ENCODE results near the gene TMCO4. TPM values are rescaled to one million over a fixed set of nuclear protein-coding genes. Genes with fewer than 3 reads are reported as not detected.
"Not testable (repeated sequence)": the region's sequence is repeated elsewhere in the genome, so short reads cannot be mapped to it uniquely, and the experiment has no call there.

TMCO4 gene
- total and polyA plus RNA-seq, 2 of the 8 experiments (the other 6 are each of a cell fraction or from before 2014, with no cell fraction given): 3.0 to 3.1 TPM

- FAIRE-seq; H3K27me3 ChIP-seq (replicated peaks in 1 of 4; ENCODE audit: control insufficient read depth in 3 of 4, extremely low read depth in 1 of 4, insufficient read depth in 3 of 4, low read length in 3 of 4); H4K5ac ChIP-seq (ENCODE audit: insufficient read length, low read depth, low read length); H2BK120ac ChIP-seq (replicated peaks; ENCODE audit: low read depth, low read length); H3K4me1 ChIP-seq (replicated peaks in 1 of 4; ENCODE audit: control insufficient read depth in 3 of 4, insufficient read depth in 4 of 4, low read length in 3 of 4); H3K9ac ChIP-seq (replicated peaks in 1 of 4; ENCODE audit: extremely low read depth in 1 of 4, low read depth in 3 of 4, low read length in 3 of 4); POLR2A ChIA-PET (ENCODE audit: partially characterized antibody); H3K14ac ChIP-seq (ENCODE audit: insufficient read length); H3K56ac ChIP-seq (replicated peaks; ENCODE audit: insufficient read length, low read depth, low read length); H3K4ac ChIP-seq (replicated peaks; ENCODE audit: insufficient read length, low read depth, low read length); H3K23ac ChIP-seq (ENCODE audit: insufficient read length); H3K79me2 ChIP-seq (ENCODE audit: control insufficient read depth in 1 of 2, insufficient read depth in 2 of 2, low read length in 2 of 2); H4K91ac ChIP-seq (replicated peaks; ENCODE audit: insufficient read length, low read length); H3K4me2 ChIP-seq (ENCODE audit: insufficient read depth in 1 of 2, low read depth in 2 of 2, low read length in 2 of 2); H3K23me2 ChIP-seq (ENCODE audit: low read depth, low read length); H3K79me1 ChIP-seq (ENCODE audit: low read depth, low read length); H4K20me1 ChIP-seq (replicated peaks in 1 of 2; ENCODE audit: control insufficient read depth in 1 of 2, insufficient read depth in 2 of 2, low read length in 2 of 2); H3K4me3 ChIP-seq (ENCODE audit: extremely low read depth in 1 of 4, insufficient read depth in 2 of 4, low read depth in 3 of 4, low read length in 4 of 4); H2BK5ac ChIP-seq (ENCODE audit: low read depth, low read length); H3K9me3 ChIP-seq (ENCODE audit: insufficient read depth in 2 of 2, low read depth in 1 of 2, low read length in 1 of 2); DNase-seq (ENCODE audit: low read depth in 1 of 2, low spot score in 2 of 2); H2BK15ac ChIP-seq (ENCODE audit: low read length); H3K18ac ChIP-seq (ENCODE audit: extremely low read depth, low read length); H2AFZ ChIP-seq (ENCODE audit: low read length); H4K8ac ChIP-seq (ENCODE audit: extremely low read depth, insufficient read depth, low read length); H3K27ac ChIP-seq (ENCODE audit: low read depth, low read length); H3K36me3 ChIP-seq (ENCODE audit: control insufficient read depth in 2 of 4, insufficient read depth in 4 of 4, low read length in 3 of 4); H2BK12ac ChIP-seq (ENCODE audit: low read depth, low read length); H2AK5ac ChIP-seq (ENCODE audit: low read depth, low read length); H2BK20ac ChIP-seq (ENCODE audit: low read length): not testable (repeated sequence)
- WGBS, 2 experiments (ENCODE audit: extremely low coverage in 1 of 2, insufficient coverage in 1 of 2, insufficient read length in 1 of 2, insufficient replicate concordance in 2 of 2, low coverage in 1 of 2, low lambda C conversion rate in 2 of 2, missing lambda C conversion rate in 1 of 2): 96% methylated on average over 9 of the region's 9 CpGs; no CpG with 5 or more reads in 1 of the 2 experiments
- CTCF ChIA-PET (ENCODE audit: partially characterized antibody): interaction anchor here (0.6 to 1.6 kb wide), 5 partner anchors 11 to 372 kb away, joined by 3 to 4 read pairs (median 3); no protein-coding TSS in a partner anchor
These were observed 164.7 kb downstream of the TMCO4 start for GRCh38 chr1:19635064-19635463.

All from H1 (cell line).